HepG2 (cell line): ENCODE results near the gene PDLIM4. TPM values are rescaled to one million over a fixed set of nuclear protein-coding genes. Genes with fewer than 3 reads are reported as not detected.

Experiments
- ATAC-seq: fragments of 200-7000 bp; cut with Tn5 transposase; 3 replicates; pipeline ENCODE4 v1.9.1; 2020; ENCODE audit warnings: mild to moderate bottlenecking, moderate library complexity
- BruUV-seq: library from RNA; stranded (reverse); fragments of 400-500 nt; replicated peaks from 2 replicates; lab custom pipeline; 2021; lab: Mats Ljungman, UMichigan
- CTCF ChIA-PET: fragments of 300-600 bp; formaldehyde crosslinking; extraction: SDS; loops from one replicate; lab custom pipeline; 2021; ENCODE audit warnings: low total read pairs, inconsistent platforms, low intra/inter-chr PET ratio; lab: Yijun Ruan, JAX
- POLR2A ChIA-PET: fragments of 350-600 bp; sonication (Branson Sonifier 250); formaldehyde crosslinking; loops from one replicate; lab custom pipeline; 2020; ENCODE audit warnings: antibody characterized with exemption, inconsistent platforms; lab: Yijun Ruan, JAX
- DNase-seq: peaks from one replicate; pipeline ENCODE4 v3.0.0-alpha.2; 2015; ENCODE audit warnings: low spot score
- FAIRE-seq: peaks from 3 replicates; lab custom pipeline; 2011; peaks lifted over from hg19 to GRCh38; lab: Jason Lieb, UNC
- H2AFZ ChIP-seq: one replicate; pipeline ENCODE4 v1.6.1; 2011; ENCODE audit warnings: low read length, inconsistent platforms
- H3K27ac ChIP-seq: fragments of 300-600 bp; 3 replicates; pipeline ENCODE4 v1.8.0; 2011; ENCODE audit warnings: mixed run types, mild to moderate bottlenecking, mixed read lengths, low read length, inconsistent platforms; ENCODE audit not compliant: insufficient read depth; ENCODE audit errors: extremely low read length
- H3K27me3 ChIP-seq, 2 experiments: fragments of 200-600 bp in 1 of 2; 2 replicates in 1 of 2; 3 replicates in 1 of 2; pipeline versions ENCODE4 v1.6.0 to v1.8.0; 2011; ENCODE audit warnings: low read length in 2 of 2, mild to moderate bottlenecking in 2 of 2, moderate library complexity in 2 of 2, inconsistent platforms in 1 of 2; ENCODE audit not compliant: insufficient read depth in 2 of 2, control insufficient read depth in 1 of 2
- H3K36me3 ChIP-seq, 2 experiments: fragments of 200-600 bp in 1 of 2; replicated peaks in 1 of 2; 2 replicates in 1 of 2; 3 replicates in 1 of 2; pipeline versions ENCODE4 v1.5.1 to v1.8.0; 2011; ENCODE audit warnings: low read length in 2 of 2, inconsistent platforms in 1 of 2; ENCODE audit not compliant: insufficient read depth in 2 of 2, control insufficient read depth in 1 of 2
- H3K4me1 ChIP-seq: 2 replicates; pipeline ENCODE4 v1.5.1; 2012; ENCODE audit warnings: low read length, inconsistent platforms; ENCODE audit not compliant: insufficient read depth
- H3K4me2 ChIP-seq: 2 replicates; pipeline ENCODE4 v1.6.0; 2011; ENCODE audit warnings: low read depth, low read length, inconsistent platforms
- H3K4me3 ChIP-seq, 3 experiments: fragments of 200-600 bp in 1 of 3; sonication (generic), shearing (Covaris generic) in 1 of 3; replicated peaks in 1 of 3; 2 replicates each; pipeline ENCODE4 v1.5.1; 2011 to 2016; ENCODE audit warnings: low read length in 3 of 3, inconsistent platforms in 2 of 3, low read depth in 2 of 3, mild to moderate bottlenecking in 2 of 3, control low read depth in 1 of 3, mixed read lengths in 1 of 3; ENCODE audit not compliant: insufficient read depth in 1 of 3
- H3K79me2 ChIP-seq: one replicate; pipeline ENCODE4 v1.6.1; 2011; ENCODE audit warnings: low read length, inconsistent platforms; ENCODE audit not compliant: insufficient read depth
- H3K9ac ChIP-seq: 2 replicates; pipeline ENCODE4 v1.6.0; 2011; ENCODE audit warnings: mild to moderate bottlenecking, low read depth, low read length, inconsistent platforms; ENCODE audit not compliant: insufficient read depth
- H3K9me3 ChIP-seq: 2 replicates; pipeline ENCODE4 v1.5.1; 2012; ENCODE audit warnings: mild to moderate bottlenecking, low read length
- H4K20me1 ChIP-seq: 2 replicates; pipeline ENCODE4 v1.6.0; 2011; ENCODE audit warnings: inconsistent platforms, mild to moderate bottlenecking, low read length, moderate library complexity; ENCODE audit not compliant: insufficient read depth
- BRCA1 ChIP-seq: sonication (generic); formaldehyde crosslinking; IDR thresholded peaks from 2 replicates; pipeline ENCODE4 v1.4.0; 2020; ENCODE audit warnings: missing genetic modification reagents
- CREB1 ChIP-seq, 2 experiments: fragments of 450-650 bp in 1 of 2; IDR thresholded peaks; 2 replicates each; pipeline ENCODE4 v1.6.1; 2016 to 2017; ENCODE audit warnings: control low read depth in 1 of 2, mild to moderate bottlenecking in 1 of 2, missing compliant biosample characterization in 1 of 2, missing genetic modification characterization in 1 of 2
- FOSL1 ChIP-seq: sonication (generic); formaldehyde crosslinking; IDR thresholded peaks from 2 replicates; pipeline ENCODE4 v1.9.0; 2021; ENCODE audit warnings: missing genetic modification reagents, borderline replicate concordance
- FOXK1 ChIP-seq: sonication (generic); formaldehyde crosslinking; IDR thresholded peaks from 2 replicates; pipeline ENCODE4 v1.4.0; 2020; ENCODE audit warnings: low read depth, missing genetic modification reagents, borderline replicate concordance
- KDM5B ChIP-seq: sonication (generic); formaldehyde crosslinking; IDR thresholded peaks from 2 replicates; pipeline ENCODE4 v1.4.0; 2020; ENCODE audit warnings: missing genetic modification reagents, mild to moderate bottlenecking, borderline replicate concordance
- KMT2A ChIP-seq: sonication (generic); formaldehyde crosslinking; IDR thresholded peaks from 2 replicates; pipeline ENCODE4 v1.4.0; 2020; ENCODE audit warnings: missing genetic modification reagents
- KMT2B ChIP-seq: IDR thresholded peaks from 2 replicates; pipeline ENCODE4 v1.6.1; 2016; ENCODE audit warnings: missing genetic modification reagents, missing compliant biosample characterization
- MBNL3 ChIP-seq: fragments of 250-450 bp; sonication (Bioruptor Pico); conservative IDR thresholded peaks from 2 replicates; pipeline ENCODE4 v1.8.0; 2022; ENCODE audit warnings: mild to moderate bottlenecking, inconsistent platforms
- REPIN1 ChIP-seq: sonication (generic); formaldehyde crosslinking; IDR thresholded peaks from 2 replicates; pipeline ENCODE4 v1.8.0; 2022; ENCODE audit warnings: missing genetic modification reagents, low read depth, mild to moderate bottlenecking, borderline replicate concordance
- SALL2 ChIP-seq: sonication (generic); formaldehyde crosslinking; IDR thresholded peaks from 2 replicates; pipeline ENCODE4 v1.8.1; 2023; ENCODE audit warnings: mild to moderate bottlenecking, missing genetic modification reagents, inconsistent platforms
- SKI ChIP-seq: fragments of 450-650 bp; IDR thresholded peaks from one replicate; pipeline ENCODE4 v1.6.1; 2018; ENCODE audit warnings: mild to moderate bottlenecking; ENCODE audit not compliant: partially characterized antibody
- ZNF253 ChIP-seq: sonication (generic); formaldehyde crosslinking; IDR thresholded peaks from 2 replicates; pipeline ENCODE4 v1.8.0; 2022; ENCODE audit warnings: mild to moderate bottlenecking, missing genetic modification reagents, borderline replicate concordance
- ZNF280B ChIP-seq: sonication (generic); formaldehyde crosslinking; IDR thresholded peaks from 2 replicates; pipeline ENCODE4 v1.5.0; 2020; ENCODE audit warnings: missing genetic modification reagents, mild to moderate bottlenecking, borderline replicate concordance
- ZNF343 ChIP-seq: sonication (generic); formaldehyde crosslinking; IDR thresholded peaks from 2 replicates; pipeline ENCODE4 v1.4.0; 2020; ENCODE audit warnings: mild to moderate bottlenecking, missing genetic modification reagents
- ZNF543 ChIP-seq: sonication (generic); formaldehyde crosslinking; IDR thresholded peaks from 2 replicates; pipeline ENCODE4 v1.4.0; 2020; ENCODE audit warnings: mild to moderate bottlenecking, missing genetic modification reagents
- ZNF547 ChIP-seq: sonication (generic); formaldehyde crosslinking; IDR thresholded peaks from 2 replicates; pipeline ENCODE4 v1.5.1; 2020; ENCODE audit warnings: mild to moderate bottlenecking, missing genetic modification reagents
- WGBS: methylation state at CpG from one replicate; pipeline ENCODE4 v1.1.6; 2017; ENCODE audit warnings: low lambda C conversion rate; 5-methylcytosine and 5-hydroxymethylcytosine counted together
- in situ Hi-C: cut with HindIII; loops from 2 replicates; pipeline ENCODE4 v1.10.0; 2017; ENCODE audit warnings: low pct_unique_long_range_greater_than_20kb; ENCODE audit not compliant: extremely low pct_ligation_motif_present
- intact Hi-C: fragments of 100-400 bp; cut with micrococcal nuclease; formaldehyde crosslinking; loops from one replicate; pipeline ENCODE4 v1.10.0; 2022; ENCODE audit not compliant: unreplicated experiment
- polyA plus RNA-seq, 8 experiments: library from polyadenylated mRNA; depleted of rRNA in 3 of 8; stranded (reverse) in 7 of 8; unstranded in 1 of 8; fragments of >200 nt; fragmentation: Illumina TruSeq in 4 of 8; extraction: Trizol in 4 of 8; gene quantifications; 2 replicates each; pipeline versions ENCODE4 v1.2.1 to v1.2.3, GENCODE V29; 2011 to 2016; ENCODE audit warnings: low read depth in 4 of 8, missing spikeins in 1 of 8, mixed read lengths in 1 of 8; ENCODE audit not compliant: insufficient read depth in 1 of 8
- total RNA-seq, 5 experiments: library from RNA; depleted of rRNA; stranded (reverse); fragments of >200 nt; fragmentation: Illumina TruSeq; extraction: Trizol; gene quantifications; 2 replicates each; pipeline ENCODE4 v1.2.3, GENCODE V29; 2016; ENCODE audit warnings: low read depth in 1 of 5
- TF ChIP-seq, protein P1 (sequence below): sonication (generic); formaldehyde crosslinking; IDR thresholded peaks from 2 replicates; pipeline ENCODE4 v1.5.1; 2020; ENCODE audit warnings: missing genetic modification reagents, mild to moderate bottlenecking, borderline replicate concordance

PDLIM4 gene
- total and polyA plus RNA-seq, 2 of the 13 experiments (the other 11 are each of a cell fraction or from before 2014, with no cell fraction given) = 1.1 to 2.3 TPM

GRCh38 chr5:132303589-132303988, 46.1 kb downstream of the PDLIM4 start:
- Histone ChIP-seq H3K36me3 (no peaks in the 10 kb centered on the region), H3K4me1 (peaks cover 38% of the 10 kb centered on the region), H3K4me3 (no peak overlapping the region), H3K79me2 (no peaks in the 10 kb centered on the region), H3K4me2 (no peak overlapping the region), H3K9me3 (no peaks in the 10 kb centered on the region), H3K27me3 (no peaks in the 10 kb centered on the region), H2AFZ (no peak overlapping the region), H4K20me1 (no peaks in the 10 kb centered on the region), H3K27ac (no peak overlapping the region), H3K9ac (no peak overlapping the region)
- WGBS = 93% methylated on average over 6 of the region's 6 CpGs
- CTCF ChIA-PET = no interaction called here
- no peak for TF ChIP-seq SKI
- TF ChIP-seq, protein P1, sequence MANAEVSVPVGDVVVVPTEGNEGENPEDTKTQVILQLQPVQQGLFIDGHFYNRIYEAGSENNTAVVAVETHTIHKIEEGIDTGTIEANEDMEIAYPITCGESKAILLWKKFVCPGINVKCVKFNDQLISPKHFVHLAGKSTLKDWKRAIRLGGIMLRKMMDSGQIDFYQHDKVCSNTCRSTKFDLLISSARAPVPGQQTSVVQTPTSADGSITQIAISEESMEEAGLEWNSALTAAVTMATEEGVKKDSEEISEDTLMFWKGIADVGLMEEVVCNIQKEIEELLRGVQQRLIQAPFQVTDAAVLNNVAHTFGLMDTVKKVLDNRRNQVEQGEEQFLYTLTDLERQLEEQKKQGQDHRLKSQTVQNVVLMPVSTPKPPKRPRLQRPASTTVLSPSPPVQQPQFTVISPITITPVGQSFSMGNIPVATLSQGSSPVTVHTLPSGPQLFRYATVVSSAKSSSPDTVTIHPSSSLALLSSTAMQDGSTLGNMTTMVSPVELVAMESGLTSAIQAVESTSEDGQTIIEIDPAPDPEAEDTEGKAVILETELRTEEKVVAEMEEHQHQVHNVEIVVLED (CRISPR knock-in tag) = no peak
- no TSS peak for BruUV-seq
- no peak for DNase-seq
- in situ Hi-C loops = no loop called here
- FAIRE-seq = no peak
- intact Hi-C loops = no loop called here
- no peak for ATAC-seq
- POLR2A ChIA-PET = interaction anchor here (2.5 kb wide), 1 partner anchor 10 kb away, joined by 15 read pairs; the partner anchor contains the start of gene SLC22A4

- Histone ChIP-seq H3K4me3 (no peak overlapping the region), H3K27ac (no peak overlapping the region), H2AFZ (no peak overlapping the region), H3K4me2 (no peak overlapping the region), H3K36me3 (no peaks in the 10 kb centered on the region), H3K27me3 (no peaks in the 10 kb centered on the region), H3K4me1 (peaks cover 50% of the 10 kb centered on the region), H3K9ac (no peak overlapping the region), H4K20me1 (no peaks in the 10 kb centered on the region), H3K79me2 (no peaks in the 10 kb centered on the region), H3K9me3 (no peaks in the 10 kb centered on the region)
- ChIA-PET CTCF (no interaction called here), POLR2A (no interaction called here)
- FAIRE-seq (no peak), DNase-seq (no peak), ATAC-seq (no peak)
- BruUV-seq = no TSS peak
- 79% methylated on average over 2 of the region's 2 CpGs for WGBS
- in situ Hi-C loops = no loop called here
- intact Hi-C loops = no loop called here
- no peak for TF ChIP-seq FOXK1 (CRISPR knock-in tag)
- no peak for TF ChIP-seq SALL2 (CRISPR knock-in tag)
- no peak for TF ChIP-seq ZNF253 (CRISPR knock-in tag)
- TF ChIP-seq BRCA1 (CRISPR knock-in tag) = no peak
- no peak for TF ChIP-seq KDM5B (CRISPR knock-in tag)
- TF ChIP-seq REPIN1 = no peak
- no peak for TF ChIP-seq MBNL3
- TF ChIP-seq KMT2A (CRISPR knock-in tag) = no peak
- TF ChIP-seq FOSL1 (CRISPR knock-in tag) = no peak
- TF ChIP-seq KMT2B = no peak
- no peak for TF ChIP-seq ZNF343
- no peak for TF ChIP-seq ZNF543 (CRISPR knock-in tag)
- no peak for TF ChIP-seq ZNF547 (CRISPR knock-in tag)
- TF ChIP-seq CREB1 (IDR thresholded peaks at IDR 0.05) = no peak
- no peak for TF ChIP-seq CREB1 (CRISPR knock-in tag; IDR thresholded peaks at IDR 0.05)
- no peak for TF ChIP-seq ZNF280B (CRISPR knock-in tag)
Observed at GRCh38 chr5:132305420-132305819, 47.9 kb downstream of the PDLIM4 start.
